HG02588 (cell line): ENCODE measurements around the gene CTBP2.

Experiments
- ATAC-seq: cut with Tn5 transposase; IDR thresholded peaks from one replicate; pipeline ENCODE4 v1.9.1; 2021; ENCODE audit warnings: mild to moderate bottlenecking, moderate library complexity; ENCODE audit not compliant: unreplicated experiment

CTBP2 gene

GRCh38 chr10:125129076-125129458 is 31.3 kb downstream of the CTBP2 start:
- no peak for ATAC-seq

GRCh38 chr10:125128397-125129075 is 31.8 kb downstream of the CTBP2 start:
- ATAC-seq: no peak

GRCh38 chr10:125127986-125128385 is 32.4 kb downstream of the CTBP2 start:
- ATAC-seq: no peak

GRCh38 chr10:125127110-125127509 is 33.3 kb downstream of the CTBP2 start:
- ATAC-seq: no peak

GRCh38 chr10:125125951-125126735 is 34.2 kb downstream of the CTBP2 start:
- ATAC-seq: no peak

GRCh38 chr10:125124907-125125306 is 35.5 kb downstream of the CTBP2 start:
- ATAC-seq: no peak

- ATAC-seq: no peak
These were observed 36.3 kb downstream of the CTBP2 start for GRCh38 chr10:125124115-125124487.

GRCh38 chr10:125123476-125124114 is 36.8 kb downstream of the CTBP2 start:
- no peak for ATAC-seq

- ATAC-seq: no peak
These were observed 37.8 kb downstream of the CTBP2 start for GRCh38 chr10:125122566-125122965.

- no peak for ATAC-seq
These were observed 39.4 kb downstream of the CTBP2 start for GRCh38 chr10:125121003-125121402.

GRCh38 chr10:125120053-125120710 is 40.2 kb downstream of the CTBP2 start:
- ATAC-seq: no peak

- ATAC-seq: no peak
These were observed 41.7 kb downstream of the CTBP2 start for GRCh38 chr10:125118701-125119100.

GRCh38 chr10:125118011-125118611 is 42.3 kb downstream of the CTBP2 start:
- no peak for ATAC-seq

GRCh38 chr10:125116652-125117310 is 43.6 kb downstream of the CTBP2 start:
- ATAC-seq: no peak

GRCh38 chr10:125116041-125116649 is 44.2 kb downstream of the CTBP2 start:
- ATAC-seq: no peak

GRCh38 chr10:125115409-125115808 is 45.0 kb downstream of the CTBP2 start:
- ATAC-seq: no peak

- ATAC-seq: no peak
These were observed 45.5 kb downstream of the CTBP2 start for GRCh38 chr10:125114761-125115391.

- no peak for ATAC-seq
These were observed 46.5 kb downstream of the CTBP2 start for GRCh38 chr10:125113691-125114371.
